Tibial nerve (tissue), 4 donors: ENCODE results near the gene PGBD4.

ENCODE experiments used
- CTCF ChIP-seq, 5 experiments: fragments of 200-600 bp in 3 of 5; fragments of 450-650 bp in 2 of 5; sonication (generic) in 3 of 5; IDR thresholded peaks; one replicate each; pipeline ENCODE4 v1.5.1; 2016 to 2019; ENCODE audit warnings: antibody characterized with exemption in 5 of 5, mild to moderate bottlenecking in 3 of 5, moderate library complexity in 2 of 5
- EP300 ChIP-seq, 2 donors: sonication (generic); formaldehyde crosslinking; IDR thresholded peaks; one replicate each; pipeline ENCODE4 v1.6.1; 2017; ENCODE audit warnings: antibody characterized with exemption in 2 of 2, mild to moderate bottlenecking in 1 of 2
- POLR2A ChIP-seq, 2 donors: fragments of 450-650 bp; IDR thresholded peaks; one replicate each; pipeline ENCODE4 v1.6.1; 2017; ENCODE audit warnings: antibody characterized with exemption in 2 of 2, mild to moderate bottlenecking in 2 of 2, moderate library complexity in 2 of 2

GRCh38 chr15:34128898-34129297 is 27.0 kb downstream of the PGBD4 start:
- TF ChIP-seq CTCF (IDR thresholded peaks at IDR 0.05) (no peak), EP300 (IDR thresholded peaks at IDR 0.05) (no peak), POLR2A (IDR thresholded peaks at IDR 0.05) (no peak)
